ENCODE data around the gene TFPT. TPM values are rescaled to one million over a fixed set of nuclear protein-coding genes. Genes with fewer than 3 reads are reported as not detected.

TFPT gene
- total and polyA plus RNA-seq, 2 of the 13 experiments (the other 11 are each of a cell fraction or from before 2014, with no cell fraction given) = 8.4 to 10.7 TPM

- TF ChIP-seq HINFP (CRISPR knock-in tag; IDR thresholded peaks at IDR 0.05; ENCODE audit: low read depth) = peak; percentile 51; the same call in 1 of the 2 replicates
- peak; percentile 61; the same call in 1 of the 2 replicates for TF ChIP-seq ZNF607 (CRISPR knock-in tag; IDR thresholded peaks at IDR 0.05; ENCODE audit: borderline replicate concordance)
- peak; percentile 56; the same call in 1 of the 2 replicates for TF ChIP-seq ZBTB7A (CRISPR knock-in tag; IDR thresholded peaks at IDR 0.05)
- TF ChIP-seq REPIN1 (CRISPR knock-in tag; IDR thresholded peaks at IDR 0.05; ENCODE audit: borderline replicate concordance, low read depth) = 0 out of 2 replicates have a peak, but pooled peaks have one; percentile 34
- peak; percentile 75; the same call in 1 of the 2 replicates for TF ChIP-seq ZNF766 (CRISPR knock-in tag; IDR thresholded peaks at IDR 0.05; ENCODE audit: borderline replicate concordance)
- TF ChIP-seq E2F2 (CRISPR knock-in tag; IDR thresholded peaks at IDR 0.05; ENCODE audit: borderline replicate concordance) = peak; percentile 79; the same call in 1 of the 2 replicates
- peak; percentile 84 for TF ChIP-seq ZSCAN22 (CRISPR knock-in tag; IDR thresholded peaks at IDR 0.05)
- TF ChIP-seq THAP7 (CRISPR knock-in tag; IDR thresholded peaks at IDR 0.05) = peak; percentile 46; the same call in 1 of the 2 replicates
- 0 out of 2 replicates have a peak, but pooled peaks have one; percentile 53 for TF ChIP-seq HOXD1 (CRISPR knock-in tag; IDR thresholded peaks at IDR 0.05)
- TF ChIP-seq POGK (CRISPR knock-in tag; conservative IDR thresholded peaks at IDR 0.05) = peak; percentile 82; the same call in 1 of the 2 replicates
- peak; percentile 22; the same call in 1 of the 2 replicates for TF ChIP-seq ZSCAN9 (CRISPR knock-in tag; IDR thresholded peaks at IDR 0.05; ENCODE audit: borderline replicate concordance)
- TF ChIP-seq ZNF691 (CRISPR knock-in tag; IDR thresholded peaks at IDR 0.05; ENCODE audit: borderline replicate concordance, low read depth) = peak; percentile 52; the same call in 1 of the 2 replicates
- peak; percentile 90; the same call in 1 of the 2 replicates for TF ChIP-seq CERS6 (CRISPR knock-in tag; IDR thresholded peaks at IDR 0.05)
- peak; percentile 66; the same call in 1 of the 2 replicates for TF ChIP-seq CCDC6 (CRISPR knock-in tag; IDR thresholded peaks at IDR 0.05)
- TF ChIP-seq HOXA3 (CRISPR knock-in tag; IDR thresholded peaks at IDR 0.05) = peak; percentile 63
Observed at GRCh38 chr19:54095859-54096616, 19.4 kb downstream of the TFPT start (continued).
